GM12874 (cell line): Measurements from ENCODE around the gene ASTN2.

Experiments
- TF ChIP-seq, protein P1 (sequence below): IDR thresholded peaks from 2 replicates; pipeline ENCODE4 v1.5.1; 2011; ENCODE audit warnings: low read depth, mild to moderate bottlenecking, control low read depth, low read length, moderate library complexity; ENCODE audit not compliant: insufficient read depth

The ASTN2 gene

DNA sequence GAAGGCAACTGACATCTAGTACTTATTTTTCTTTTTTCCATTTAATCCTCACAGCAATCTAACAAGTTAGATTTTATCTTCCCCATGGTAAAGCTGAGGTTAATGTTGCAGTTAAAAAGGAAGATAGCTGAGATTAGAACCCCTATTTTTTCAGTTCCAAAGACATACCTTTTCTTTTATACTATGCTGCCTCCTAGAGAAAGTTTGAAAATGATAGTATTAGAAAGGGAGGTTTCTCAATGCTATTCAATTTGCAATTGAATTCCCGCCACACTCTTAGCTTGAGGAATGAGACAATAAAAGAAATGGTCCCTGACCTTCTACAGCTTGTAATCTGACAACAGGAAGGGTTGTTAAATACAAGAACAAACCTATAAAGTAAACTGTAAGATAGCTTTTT lies 923.6 kb downstream of the ASTN2 start:
- TF ChIP-seq, protein P1, sequence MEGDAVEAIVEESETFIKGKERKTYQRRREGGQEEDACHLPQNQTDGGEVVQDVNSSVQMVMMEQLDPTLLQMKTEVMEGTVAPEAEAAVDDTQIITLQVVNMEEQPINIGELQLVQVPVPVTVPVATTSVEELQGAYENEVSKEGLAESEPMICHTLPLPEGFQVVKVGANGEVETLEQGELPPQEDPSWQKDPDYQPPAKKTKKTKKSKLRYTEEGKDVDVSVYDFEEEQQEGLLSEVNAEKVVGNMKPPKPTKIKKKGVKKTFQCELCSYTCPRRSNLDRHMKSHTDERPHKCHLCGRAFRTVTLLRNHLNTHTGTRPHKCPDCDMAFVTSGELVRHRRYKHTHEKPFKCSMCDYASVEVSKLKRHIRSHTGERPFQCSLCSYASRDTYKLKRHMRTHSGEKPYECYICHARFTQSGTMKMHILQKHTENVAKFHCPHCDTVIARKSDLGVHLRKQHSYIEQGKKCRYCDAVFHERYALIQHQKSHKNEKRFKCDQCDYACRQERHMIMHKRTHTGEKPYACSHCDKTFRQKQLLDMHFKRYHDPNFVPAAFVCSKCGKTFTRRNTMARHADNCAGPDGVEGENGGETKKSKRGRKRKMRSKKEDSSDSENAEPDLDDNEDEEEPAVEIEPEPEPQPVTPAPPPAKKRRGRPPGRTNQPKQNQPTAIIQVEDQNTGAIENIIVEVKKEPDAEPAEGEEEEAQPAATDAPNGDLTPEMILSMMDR = no peak

DNA sequence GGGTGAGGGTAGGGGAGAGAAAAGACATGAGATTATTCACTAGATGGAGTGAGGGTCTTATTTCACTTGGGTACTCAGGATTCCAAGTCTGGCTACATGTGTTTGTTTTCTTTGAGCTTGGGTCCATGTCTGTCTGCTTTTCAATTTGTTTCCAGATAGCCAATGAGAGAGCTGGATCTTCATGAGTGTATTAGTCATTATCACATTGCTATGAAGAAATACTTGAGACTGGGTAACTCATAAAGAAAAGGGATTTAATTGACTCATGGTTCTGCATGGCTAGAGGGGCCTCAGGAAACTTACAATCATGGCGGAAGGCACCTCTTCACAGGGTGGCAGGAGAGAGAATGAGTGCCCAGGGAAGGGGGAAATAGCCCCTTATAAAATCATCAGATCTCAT lies 924.5 kb downstream of the ASTN2 start:
- TF ChIP-seq, protein P1 = no peak

DNA sequence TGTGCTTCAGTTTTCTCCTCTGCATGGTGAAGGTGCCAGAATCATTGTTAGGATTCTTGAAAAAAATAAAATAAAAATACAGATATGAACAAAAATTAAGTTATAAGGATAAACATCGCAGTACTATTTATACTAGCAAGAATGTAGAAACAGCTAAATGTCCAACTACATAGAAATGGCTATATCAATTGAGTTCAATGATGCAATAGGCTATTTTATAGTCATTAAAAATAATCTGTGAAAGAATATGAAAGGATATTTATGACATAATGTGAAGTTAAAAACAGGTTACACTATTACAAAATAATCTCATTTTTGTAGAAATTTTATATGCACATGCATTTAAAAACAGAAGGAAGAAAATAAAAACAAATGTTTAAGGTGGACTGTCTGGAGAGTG lies 926.5 kb downstream of the ASTN2 start:
- TF ChIP-seq, protein P1 = no peak

DNA sequence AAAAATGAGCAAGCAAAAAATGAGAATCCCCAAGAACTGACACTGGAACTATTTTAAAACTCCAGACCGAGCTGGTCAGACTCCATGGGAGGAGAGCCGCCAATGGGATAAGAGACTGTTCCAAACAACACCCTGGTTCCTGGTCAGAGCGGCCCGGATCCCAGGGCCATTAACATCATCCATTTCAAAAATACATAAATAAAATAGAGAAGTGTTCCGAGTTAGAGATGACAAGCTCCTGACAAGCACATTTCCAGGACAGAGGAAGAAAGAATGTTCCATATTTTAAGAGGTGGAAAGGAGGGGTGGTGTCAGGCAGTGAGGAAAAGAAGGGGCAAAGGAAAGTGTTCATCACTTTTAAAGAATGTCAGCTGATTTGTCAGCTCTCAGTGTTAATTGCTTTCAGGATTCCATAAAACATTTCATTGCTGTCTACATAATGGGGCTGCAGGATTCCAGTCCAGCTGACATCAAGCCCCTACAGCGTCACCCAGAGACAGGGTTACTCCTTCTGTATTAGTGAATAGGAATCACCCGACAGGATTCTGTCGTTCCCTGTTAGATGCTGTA lies 930.3 kb downstream of the ASTN2 start:
- TF ChIP-seq, protein P1 = no peak

- TF ChIP-seq, protein P1 = no peak
These were observed 931.0 kb downstream of the ASTN2 start for GRCh38 chr9:116483622-116484491.

DNA sequence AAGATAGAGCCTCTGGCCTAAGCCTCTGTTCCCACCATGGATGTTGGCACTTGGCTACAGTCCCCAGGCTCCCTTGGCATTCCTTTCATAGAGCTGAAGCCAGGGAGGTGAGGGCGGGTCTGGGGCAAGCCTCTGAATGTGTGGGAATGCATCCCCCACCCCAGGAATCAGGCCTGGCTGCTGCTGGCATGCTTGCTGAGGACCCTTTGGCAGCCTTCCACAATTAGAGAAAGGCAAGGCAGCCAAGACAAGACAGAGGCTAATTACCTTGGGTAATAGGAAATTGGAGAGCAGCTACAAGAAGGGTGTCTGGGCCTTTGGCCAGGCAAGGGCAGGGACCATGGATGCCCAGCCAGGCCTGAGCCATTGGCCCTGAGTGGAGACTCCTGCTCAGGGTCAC lies 932.1 kb downstream of the ASTN2 start:
- TF ChIP-seq, protein P1 = no peak

DNA sequence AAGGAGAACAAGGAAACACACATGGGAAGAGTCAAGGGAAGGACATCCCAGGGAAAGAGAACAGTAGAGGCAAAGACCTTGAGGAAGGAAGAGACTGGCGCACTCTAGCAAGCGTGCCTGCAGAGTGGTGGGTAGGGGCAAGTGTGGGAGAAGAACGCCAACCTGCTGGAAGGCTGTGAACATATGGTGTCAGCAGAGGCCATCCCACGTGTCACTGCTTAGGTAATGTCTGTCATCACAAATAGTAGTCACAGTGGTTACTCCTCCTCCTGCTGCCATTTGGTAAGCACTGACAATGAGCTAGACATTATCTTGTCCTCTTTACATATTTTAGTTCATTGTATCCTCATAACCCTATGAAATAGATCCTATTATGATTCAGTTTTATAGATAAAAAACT lies 934.2 kb downstream of the ASTN2 start:
- TF ChIP-seq, protein P1 = no peak
